H1 (cell line): Measurements from ENCODE around the gene DLK1. TPM values are rescaled to one million over a fixed set of nuclear protein-coding genes. Genes with fewer than 3 reads are reported as not detected.

ENCODE experiments used
- CHD7 ChIP-seq: fragments of 300-600 bp; sonication (generic); IDR thresholded peaks from 2 replicates; pipeline ENCODE4 v1.7.1; 2012; ENCODE audit warnings: low read length, moderate library complexity, mild to moderate bottlenecking, inconsistent platforms; ENCODE audit not compliant: insufficient replicate concordance
- GTF2F1 ChIP-seq: IDR thresholded peaks from 2 replicates; pipeline ENCODE4 v1.6.1; 2012; ENCODE audit warnings: low read depth, low read length, improper control_type of control experiment, borderline replicate concordance
- RAD21 ChIP-seq, 2 experiments: IDR thresholded peaks in 1 of 2; conservative IDR thresholded peaks in 1 of 2; 2 replicates each; pipeline ENCODE4 v1.6.1; 2011; ENCODE audit warnings: low read depth in 2 of 2, low read length in 2 of 2, improper control_type of control experiment in 1 of 2, inconsistent platforms in 1 of 2, mild to moderate bottlenecking in 1 of 2, moderate library complexity in 1 of 2
- TAF1 ChIP-seq: IDR thresholded peaks from 2 replicates; pipeline ENCODE4 v1.6.1; 2011; ENCODE audit warnings: mild to moderate bottlenecking, low read depth, low read length
- polyA plus RNA-seq, 7 experiments: library from polyadenylated mRNA; depleted of rRNA in 3 of 7; stranded (reverse) in 5 of 7; unstranded in 2 of 7; fragments of >200 nt in 5 of 7; fragments of 200-250 nt in 2 of 7; gene quantifications; 1 replicate in 5 of 7; 2 replicates in 1 of 7; 4 replicates in 1 of 7; pipeline versions ENCODE4 v1.2.1 to v1.2.3, GENCODE V29; 2011 to 2013; ENCODE audit warnings: missing spikeins in 2 of 7, mixed read lengths in 2 of 7
- total RNA-seq: library from RNA; stranded (reverse); fragmentation: NEBNext Ultra II Directional; extraction: Animal tissue kit (Norgen Biotek cat#: 25700); gene quantifications from 2 replicates; pipeline ENCODE4 v1.2.1, GENCODE V29; 2021

The DLK1 gene
- total and polyA plus RNA-seq, 2 of the 8 experiments (the other 6 are each of a cell fraction or from before 2014, with no cell fraction given), result 1.3 to 2.4 TPM

DNA sequence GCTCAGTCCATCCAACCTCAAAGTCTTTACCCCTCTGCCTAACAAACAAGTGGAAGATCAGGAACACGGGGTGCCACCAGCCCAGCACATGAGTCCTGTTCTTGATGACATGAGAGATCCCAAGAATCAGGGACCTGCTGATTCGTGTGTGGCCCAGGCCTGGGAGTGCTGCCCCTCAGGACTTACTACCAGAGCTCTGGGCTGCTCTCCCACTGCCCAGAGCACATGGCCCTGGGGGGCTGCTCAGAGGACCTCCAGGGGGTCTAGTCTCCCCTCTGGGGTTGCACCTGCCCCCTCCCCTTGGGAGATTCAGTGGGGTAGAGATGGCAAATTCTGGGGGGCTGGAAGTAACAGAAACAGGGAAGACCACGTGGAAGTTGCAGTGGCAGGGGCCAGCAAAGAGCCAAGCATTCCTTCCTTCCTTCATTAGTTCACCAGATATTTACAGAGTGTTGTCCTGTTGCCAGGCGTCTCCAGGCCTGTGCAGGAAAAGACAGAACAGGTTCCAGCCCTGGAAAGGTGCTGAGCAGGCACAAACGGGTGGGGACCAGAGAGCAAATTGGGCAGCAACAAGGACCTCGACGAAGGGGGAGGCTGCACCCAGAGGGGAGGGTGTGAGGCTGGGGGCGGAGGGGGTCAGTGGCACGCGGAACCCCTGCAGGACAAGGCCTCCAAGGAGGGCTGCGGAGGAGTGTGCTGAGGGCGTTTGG lies 54.1 kb downstream of the DLK1 start (continued):
- TF ChIP-seq RAD21 (IDR thresholded peaks at IDR 0.05 in 1 of 2, conservative IDR thresholded peaks at IDR 0.05 in 1 of 2; ENCODE audit: low read depth in 2 of 2, low read length in 2 of 2), result no peak
- no peak for TF ChIP-seq CHD7
- TF ChIP-seq GTF2F1, result no peak
- no peak for TF ChIP-seq TAF1
- TF ChIP-seq, all 59 proteins: peak for 0
